HG03060 (cell line): ENCODE measurements around the gene CCNJ.
"Not testable (repeated sequence)": the region's sequence is repeated elsewhere in the genome, so short reads cannot be mapped to it uniquely, and the experiment has no call there.

Experiments
- ATAC-seq: cut with Tn5 transposase; IDR thresholded peaks from one replicate; pipeline ENCODE4 v1.9.1; 2021; ENCODE audit warnings: low read depth, moderate number of reproducible peaks; ENCODE audit not compliant: unreplicated experiment

CCNJ gene, protein sequence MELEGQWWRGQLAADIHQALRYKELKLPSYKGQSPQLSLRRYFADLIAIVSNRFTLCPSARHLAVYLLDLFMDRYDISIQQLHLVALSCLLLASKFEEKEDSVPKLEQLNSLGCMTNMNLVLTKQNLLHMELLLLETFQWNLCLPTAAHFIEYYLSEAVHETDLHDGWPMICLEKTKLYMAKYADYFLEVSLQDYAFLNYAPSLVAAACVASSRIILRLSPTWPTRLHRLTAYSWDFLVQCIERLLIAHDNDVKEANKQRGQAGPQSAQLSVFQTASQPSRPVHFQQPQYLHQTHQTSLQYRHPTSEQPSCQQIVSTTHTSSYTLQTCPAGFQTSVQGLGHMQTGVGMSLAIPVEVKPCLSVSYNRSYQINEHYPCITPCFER

DNA sequence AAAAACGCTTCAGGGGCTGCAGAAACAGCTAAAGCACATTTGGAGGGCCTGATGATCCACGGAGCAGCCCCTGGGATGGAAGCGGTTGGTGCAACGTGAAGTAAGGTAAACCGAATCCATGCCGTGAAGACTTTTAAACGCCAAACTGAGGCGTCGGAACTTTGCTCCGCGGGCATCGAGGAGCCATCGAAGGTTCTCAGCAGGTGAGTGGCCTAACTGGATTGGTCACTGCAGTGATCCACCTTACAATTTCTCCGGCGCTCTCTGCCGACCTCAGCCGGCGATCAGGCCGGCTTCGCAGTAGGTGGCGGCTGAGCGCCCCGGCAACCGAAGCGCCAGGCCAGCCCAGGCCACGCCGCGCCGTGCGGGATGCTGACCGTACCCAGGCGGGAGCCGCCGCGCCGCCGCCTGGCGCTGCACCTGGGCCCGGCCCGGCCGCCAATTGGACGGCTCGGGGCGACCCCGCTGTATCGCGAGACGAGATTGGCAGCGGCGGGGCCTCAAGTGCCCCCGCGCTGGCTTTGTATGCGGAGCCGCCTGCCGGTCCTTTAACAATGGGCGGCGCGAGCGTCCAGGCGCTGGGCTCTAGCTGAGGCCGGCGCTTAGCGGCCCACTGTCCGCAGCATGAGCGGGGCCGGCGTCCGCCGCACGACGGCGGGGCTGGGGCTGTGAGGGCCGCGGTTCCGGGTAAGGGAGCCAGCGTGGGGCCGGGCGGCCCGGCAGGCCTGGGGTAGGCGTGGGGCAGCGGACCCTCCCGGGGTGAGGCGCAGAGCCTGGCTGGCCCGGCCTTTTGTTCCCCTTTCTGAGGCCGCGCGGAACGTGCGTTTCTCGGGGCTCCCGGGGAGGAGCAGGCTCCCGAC, at the start of gene CCNJ:
TSS of gene CCNJ (plus strand) at position 551 of the 860 bp plus-strand sequence. CDS start 811 bp downstream, outside the sequence.
- peak; percentile 45 for ATAC-seq

DNA sequence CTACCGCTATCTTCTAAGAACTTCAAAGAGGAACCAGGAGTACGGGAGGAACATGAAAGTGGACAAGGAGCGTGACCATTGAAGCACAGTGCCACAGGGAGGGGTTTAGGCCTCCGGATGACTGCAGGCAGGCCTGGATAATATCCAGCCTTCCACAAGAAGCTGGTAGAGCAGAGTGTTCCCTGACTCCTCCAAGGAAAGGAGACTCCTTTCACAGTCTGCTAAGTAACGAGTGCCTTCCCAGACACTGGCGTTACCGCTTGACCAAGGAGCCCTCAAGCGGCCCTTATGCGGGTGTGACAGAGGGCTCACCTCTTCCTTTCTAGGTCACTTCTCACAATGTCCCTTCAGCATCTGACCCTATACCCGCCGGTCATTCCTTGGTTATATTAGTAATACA, 49.0 kb upstream of the CCNJ start:
- ATAC-seq, result not testable (repeated sequence)

DNA sequence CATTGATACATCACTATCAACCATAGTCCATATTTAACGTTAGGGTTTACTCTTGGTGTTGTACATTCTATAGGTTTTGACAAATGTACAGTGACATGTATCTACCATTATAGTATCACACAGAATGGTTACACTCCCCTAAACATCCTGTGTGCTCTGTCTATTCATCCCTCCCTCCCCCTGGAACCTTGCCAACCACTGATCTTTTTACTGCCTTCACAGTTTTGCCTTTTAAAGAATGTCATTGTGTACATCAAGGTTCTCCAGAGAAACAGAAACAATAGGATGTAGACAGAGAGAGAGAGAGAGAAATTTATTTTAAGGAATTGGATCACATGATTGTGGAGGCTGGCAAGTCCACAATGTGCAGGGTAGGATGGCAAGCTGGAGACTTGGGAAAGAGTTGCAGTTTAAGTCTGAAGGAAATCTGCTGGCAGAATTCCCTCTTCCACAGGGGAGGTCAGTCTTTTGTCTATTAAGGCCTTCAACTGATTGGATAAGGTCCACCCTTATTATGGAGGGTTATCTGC, 45.1 kb upstream of the CCNJ start:
- ATAC-seq, result no peak

DNA sequence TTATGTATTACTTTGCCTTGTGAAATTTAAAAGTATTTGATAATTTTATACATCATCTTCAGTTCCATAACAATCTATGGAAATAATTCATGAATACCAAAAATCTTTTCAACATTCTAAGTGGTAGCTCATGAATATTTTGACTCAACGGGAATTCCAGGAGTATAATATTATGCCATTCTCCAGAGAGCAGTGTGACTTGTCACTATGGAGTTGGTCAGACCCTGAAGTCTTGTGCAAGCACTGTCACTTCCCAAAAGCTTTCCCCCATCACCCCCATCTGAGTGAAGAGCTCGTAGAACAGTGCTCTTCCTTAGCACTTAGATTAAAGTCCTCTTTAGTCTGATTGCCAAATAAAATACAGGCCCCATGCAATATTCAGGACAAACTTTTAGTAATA, 29.4 kb upstream of the CCNJ start:
- ATAC-seq, result no peak

DNA sequence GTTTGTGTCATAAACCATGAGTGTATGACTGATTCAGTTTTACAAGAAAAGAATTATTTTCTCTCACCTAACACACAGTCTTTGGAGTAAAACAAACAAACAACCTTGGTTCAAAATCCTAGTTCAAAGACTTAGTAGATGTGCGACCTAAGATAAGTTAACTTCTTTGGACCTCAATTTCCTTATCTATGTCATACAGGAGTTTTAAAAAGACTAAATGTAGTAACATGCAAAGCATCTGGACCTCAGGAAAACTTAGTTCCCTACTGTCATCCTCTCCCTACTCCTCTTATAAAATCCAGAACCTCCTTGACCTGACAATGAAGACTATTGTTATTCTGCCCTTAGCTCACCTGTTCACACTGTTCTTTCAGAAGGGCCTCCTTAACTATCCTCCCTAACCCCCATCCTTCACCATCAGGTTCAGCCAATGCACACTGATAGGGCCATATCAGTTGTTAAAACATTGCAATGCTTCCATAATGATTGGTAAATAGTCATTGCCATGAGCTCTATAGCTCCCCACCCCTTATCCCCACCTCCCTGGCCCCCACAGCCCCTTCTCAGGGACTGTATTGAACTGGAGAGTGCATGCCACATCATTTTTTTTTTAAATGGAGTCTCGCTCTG, 28.8 kb upstream of the CCNJ start:
- no peak for ATAC-seq

DNA sequence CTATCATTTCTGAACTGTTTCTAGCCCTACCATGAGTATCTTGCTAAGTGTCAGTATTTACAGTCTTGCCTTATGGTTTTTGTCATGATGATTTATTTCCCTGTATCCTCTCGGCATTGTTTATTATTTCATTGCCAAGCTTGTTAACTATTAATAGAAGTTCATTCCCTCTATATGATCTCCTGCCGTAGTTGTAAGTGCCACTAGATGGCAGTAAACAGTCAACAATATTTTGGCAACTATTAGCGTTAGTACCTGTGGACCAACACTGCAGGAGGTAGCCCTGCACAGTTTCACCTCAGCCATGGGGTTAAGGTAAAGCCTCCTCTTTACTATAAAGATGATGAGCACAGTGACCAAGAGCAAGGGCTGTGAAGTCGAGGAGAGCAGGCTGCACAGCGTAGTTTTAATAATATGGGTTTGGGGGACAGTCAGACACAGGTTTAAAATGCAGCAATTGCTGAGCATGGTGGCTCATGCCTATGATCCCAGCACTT, 26.1 kb upstream of the CCNJ start:
- ATAC-seq, result peak; percentile 44

DNA sequence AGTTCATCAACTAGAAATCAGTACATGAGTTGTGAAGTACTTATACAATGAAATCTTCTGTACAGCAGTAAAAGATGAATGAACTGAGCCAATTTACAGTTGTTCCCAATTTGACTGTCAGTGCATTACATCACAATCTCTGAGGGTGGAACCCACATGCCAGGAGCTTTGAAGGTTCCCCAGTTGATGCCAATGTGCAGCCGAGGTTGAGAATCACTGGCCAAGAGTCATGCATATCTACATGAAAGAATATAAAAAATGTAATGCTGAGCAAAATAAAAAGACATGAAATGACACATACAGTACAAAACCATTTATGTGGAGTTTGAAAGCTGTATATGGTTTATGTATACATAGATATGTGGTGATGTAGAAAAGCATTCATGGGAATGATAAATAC, 22.1 kb upstream of the CCNJ start:
- no peak for ATAC-seq

DNA sequence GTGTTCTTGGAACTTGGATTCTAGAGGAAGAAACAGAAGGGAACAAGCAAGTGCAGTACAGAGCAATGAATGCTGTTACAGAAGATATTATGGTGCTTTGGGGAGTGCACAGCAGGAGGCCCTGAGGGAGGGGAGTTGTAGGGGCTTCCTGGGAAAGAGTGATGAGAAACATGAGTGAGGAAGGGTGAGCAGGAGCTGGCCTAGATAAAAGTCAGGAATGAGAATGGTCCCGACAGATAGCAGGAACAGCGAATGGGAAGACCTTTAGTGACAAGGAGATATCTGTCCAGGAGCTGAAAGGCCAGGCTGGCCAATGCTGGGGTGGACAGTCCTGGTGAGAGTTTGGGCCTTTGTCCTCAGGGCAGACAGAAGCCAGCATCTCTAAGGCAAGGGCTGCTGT, 20.6 kb upstream of the CCNJ start:
- no peak for ATAC-seq

DNA sequence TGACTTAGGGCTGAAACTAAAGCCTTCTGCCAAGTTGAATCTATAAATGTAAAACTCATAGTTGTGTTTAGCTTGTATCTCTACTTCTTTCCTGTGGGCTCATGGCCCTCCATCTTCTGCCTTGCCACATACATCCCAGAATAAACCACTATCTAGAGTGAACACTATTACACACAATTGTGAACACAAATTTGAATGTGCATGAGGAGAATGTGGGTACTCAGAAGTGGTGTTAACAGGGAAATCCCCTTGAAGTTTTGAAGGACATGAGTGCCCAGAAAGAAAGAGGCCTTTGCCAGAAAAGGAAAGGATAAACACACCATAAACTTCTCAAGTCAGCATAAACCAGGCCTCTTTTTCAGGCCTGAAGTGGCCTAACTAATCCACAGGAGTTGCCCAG, 20.2 kb upstream of the CCNJ start:
- no peak for ATAC-seq

DNA sequence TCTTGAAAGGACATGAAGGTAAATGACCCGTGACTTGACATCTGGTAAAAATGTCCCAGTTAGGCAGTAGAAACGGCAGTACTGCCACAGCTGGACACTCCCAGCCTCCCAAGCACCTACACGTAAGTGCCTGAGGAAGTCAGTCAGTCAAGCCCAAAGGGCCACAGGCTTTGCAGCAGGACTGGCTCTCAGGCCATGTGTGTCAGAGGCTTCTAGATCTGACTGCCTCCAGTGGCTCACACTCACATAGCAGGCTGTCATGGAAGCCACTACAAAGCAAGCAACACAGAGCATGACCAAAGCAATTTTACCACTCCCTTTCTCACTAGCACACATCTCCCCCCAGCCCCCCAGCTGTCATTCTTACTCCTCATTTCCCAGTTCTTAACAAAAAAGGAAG, 17.8 kb upstream of the CCNJ start:
- no peak for ATAC-seq

DNA sequence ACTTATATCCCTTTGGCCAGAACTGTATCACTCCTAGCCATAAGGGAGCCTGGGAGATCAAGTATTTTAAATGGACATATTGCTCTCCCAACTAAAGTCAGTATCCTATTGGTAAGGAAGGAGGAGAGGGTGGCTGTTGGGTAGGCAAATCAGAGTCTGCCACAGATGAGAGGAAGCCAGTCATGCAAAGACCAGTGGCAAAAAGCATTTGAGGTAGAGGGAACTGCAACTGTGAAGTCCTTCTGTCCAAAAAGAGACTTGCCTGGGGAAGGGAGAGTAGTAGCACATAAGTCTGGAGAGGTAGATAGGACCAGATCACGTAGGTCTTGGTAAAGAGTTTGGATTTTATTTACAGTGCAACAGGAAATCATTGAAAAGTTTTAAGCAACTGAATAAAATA, 8.8 kb upstream of the CCNJ start:
- no peak for ATAC-seq

DNA sequence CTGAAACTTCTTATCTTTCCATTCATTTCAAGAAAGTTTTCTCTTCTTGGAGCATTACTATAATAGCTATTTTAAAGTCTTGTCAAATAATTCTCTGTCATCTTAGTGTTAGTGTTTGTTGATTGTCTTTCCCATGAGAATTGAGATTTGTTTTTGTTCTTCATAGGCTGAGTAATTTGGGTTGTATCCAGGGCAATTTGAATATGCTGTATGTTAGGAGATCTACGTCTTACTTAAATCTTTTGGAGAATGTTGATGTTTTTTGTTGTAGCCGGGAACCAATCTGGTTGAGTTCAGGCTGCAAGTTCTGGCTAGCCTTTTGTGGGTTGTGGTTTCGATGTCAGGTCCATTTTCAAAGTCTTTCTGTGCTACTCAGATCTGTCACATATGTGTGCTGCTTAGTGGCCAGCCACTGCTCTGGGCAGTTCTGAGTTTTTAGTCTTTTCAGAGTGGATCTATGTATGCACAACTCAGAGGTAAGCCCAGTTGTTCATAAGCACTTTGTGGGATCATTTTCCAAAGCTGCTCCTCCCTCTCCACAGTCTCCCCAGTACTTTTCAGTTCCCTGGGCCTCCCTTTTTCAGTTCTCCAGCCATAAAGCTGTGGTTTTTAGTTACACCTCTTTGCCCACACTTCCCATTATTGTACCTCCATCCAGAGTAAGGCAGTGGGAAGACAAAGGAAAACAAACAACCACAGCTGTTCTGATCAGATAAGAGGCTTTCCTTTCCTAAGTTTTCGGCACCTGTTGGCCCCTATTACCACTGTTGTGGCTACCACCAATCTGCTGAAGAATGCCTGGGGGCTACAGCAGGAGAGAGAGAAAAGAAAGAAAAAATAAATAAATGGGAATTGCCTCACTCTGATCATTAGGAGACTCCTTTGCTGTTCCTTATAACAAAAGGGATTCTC, 4.7 kb upstream of the CCNJ start:
- no peak for ATAC-seq

DNA sequence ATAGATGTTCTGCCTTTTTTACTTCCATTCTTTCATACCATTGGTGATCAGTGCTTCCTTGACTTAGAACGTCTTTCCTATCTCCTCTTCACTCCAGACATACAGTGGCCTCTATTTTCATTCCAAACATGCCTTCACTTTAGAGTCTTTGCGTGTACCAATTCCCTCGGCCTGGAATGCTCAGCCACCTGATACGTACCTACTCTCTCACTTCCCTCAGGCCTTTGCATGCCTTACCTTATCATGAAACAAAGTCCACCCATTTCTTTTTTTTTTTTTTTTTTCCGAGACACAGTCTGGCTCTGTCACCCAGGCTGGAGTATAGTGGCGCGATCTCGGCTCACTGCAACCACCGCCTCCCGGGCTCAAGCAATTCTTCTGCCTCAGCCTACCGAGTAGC, 2.2 kb upstream of the CCNJ start:
- no peak for ATAC-seq

DNA sequence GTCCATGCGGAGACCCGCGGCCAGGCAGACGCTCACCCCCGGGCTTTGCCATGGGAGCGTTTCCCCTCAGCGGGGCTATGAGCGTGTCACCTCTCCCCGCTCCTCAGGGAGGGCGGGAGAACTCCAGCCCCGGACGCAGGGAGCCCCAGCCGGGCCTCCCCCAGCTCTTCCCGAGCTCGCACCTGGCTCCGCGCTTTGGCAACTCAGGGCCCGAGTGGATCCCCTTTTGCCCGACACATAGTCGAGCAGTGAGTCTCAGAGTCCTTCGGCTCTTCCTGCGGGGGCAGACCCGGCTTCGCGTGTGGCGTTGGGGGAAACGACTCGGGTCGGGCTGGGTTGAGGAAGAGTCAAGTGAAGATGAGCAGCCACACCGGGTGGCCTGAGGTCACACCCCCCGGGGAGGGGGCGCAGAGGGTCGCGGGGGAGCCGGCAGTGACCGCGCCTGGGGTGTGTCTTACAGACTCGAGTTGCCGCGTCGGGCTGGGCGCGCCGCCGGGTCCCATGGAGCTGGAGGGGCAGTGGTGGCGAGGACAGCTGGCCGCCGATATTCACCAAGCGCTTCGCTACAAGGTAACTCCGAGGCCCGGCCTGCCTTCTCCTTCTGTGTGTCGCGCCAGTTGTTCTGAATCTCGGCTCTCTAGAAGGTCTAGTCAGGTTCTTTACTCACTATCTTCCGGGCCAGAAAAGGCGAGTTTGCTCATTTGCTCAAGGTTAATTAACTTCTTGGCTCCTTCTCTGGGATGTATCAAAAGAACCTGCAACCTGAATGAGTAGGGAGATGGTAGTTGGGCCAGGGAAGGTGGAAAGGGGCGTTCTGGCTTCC, 721 bp downstream of the CCNJ start:
- peak; percentile 2 for ATAC-seq

DNA sequence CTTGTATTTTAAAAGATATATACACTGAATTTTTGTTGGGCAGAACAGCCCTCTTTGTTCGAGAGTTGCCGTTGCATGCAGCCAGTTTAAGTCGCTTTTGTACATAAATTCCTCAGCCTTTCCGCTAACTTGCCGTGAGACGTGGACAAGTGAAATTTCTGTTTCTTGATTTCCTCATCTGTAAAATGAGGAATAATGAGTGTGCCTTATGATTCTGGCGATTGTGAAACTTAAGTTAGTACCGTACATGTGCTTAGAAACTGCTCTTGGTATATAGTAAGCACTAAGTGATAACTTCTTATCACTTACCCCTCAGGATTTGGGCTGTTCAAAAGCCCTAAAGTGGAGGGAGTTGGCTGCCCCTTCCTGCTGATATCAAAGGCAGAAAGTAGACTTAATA, 1.4 kb downstream of the CCNJ start:
- ATAC-seq, result no peak

DNA sequence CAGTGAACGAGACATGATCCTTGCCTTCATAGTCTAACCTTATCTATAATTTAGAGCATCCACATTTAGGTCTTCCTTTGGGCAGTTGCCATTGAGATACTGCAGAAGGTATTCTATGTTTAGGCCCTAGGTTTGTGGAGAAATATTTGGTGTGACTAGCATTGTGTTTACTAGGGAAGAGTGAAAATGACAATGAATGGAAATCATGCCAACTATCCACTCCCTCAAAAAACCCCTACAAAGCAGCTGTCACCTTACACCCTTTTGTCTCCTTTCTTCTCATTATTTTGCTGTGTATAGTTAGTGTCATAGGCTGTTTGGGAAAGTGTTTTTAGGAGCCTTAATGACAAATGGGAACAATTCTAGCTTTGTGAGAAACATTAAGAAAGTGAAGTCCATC, 3.2 kb downstream of the CCNJ start:
- no peak for ATAC-seq

DNA sequence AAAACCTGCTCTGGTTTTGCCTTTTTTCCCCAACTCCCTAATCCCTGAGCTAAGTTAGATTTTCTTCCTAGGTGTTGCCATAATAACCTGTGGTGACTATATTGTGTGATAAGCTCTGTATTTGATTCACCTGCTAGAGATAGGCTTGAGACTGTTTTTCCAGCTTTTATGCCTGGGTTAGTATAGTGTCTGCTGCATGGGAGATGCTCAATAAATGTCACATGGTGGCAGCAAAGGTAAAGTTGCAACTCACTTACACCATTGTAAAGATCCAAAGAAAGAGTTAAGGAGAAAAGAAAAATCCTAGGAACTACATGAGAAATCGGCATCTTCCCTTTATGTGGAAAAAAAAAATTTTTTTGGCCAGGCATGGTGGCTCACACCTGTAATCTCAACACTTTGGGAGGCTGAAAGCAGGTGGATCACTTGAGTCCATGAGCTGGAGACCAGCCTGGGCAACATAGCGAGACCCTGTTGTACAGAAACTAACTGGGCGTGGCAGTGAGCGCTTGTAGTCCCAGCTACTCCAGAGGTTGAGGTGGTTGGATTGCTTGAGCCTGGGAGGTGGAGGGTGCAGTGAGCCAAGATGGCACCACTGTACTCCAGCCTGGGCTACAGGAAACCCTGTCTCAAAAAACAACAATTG, 3.7 kb downstream of the CCNJ start:
- no peak for ATAC-seq

DNA sequence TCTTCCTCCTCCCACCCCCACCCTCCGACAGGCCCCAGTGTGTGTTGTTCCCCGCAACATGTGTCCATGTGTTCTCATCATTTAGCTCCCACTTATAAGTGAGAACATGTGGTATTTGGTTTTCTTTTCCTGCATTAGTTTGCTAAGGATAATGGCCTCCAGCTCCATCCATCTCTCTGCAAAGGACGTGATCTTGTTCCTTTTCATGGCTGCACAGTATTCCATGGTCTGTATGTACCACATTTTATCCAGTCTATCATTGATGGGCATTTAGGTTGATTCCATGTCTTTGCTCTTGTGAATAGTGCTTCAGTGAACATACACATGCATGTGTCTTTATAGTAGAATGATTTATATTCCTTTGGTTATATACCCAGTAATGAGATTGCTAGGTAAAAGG, 4.5 kb downstream of the CCNJ start:
- not testable (repeated sequence) for ATAC-seq

DNA sequence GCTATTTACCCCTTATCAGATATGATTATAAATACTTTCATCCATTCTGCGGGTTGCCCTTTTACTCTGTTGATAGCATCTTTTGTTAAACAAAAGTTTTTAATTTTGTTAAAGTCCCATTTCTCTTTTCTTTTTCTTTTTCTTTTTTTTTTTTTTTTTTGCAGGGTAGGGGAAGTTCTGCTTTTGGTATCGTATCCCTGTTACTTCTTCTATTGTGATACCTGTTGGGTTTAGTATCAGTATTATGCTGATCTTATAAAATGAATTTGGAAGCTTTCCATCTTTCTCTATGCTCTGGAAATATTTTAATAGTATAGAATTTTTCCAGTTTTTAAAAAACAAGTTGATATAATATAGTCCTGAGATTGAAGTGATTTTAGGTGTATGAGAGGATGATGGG, 6.0 kb downstream of the CCNJ start:
- ATAC-seq, result no peak
